H9 (cell line): ENCODE measurements around the gene DUOXA1. TPM values are rescaled to one million over a fixed set of nuclear protein-coding genes. Genes with fewer than 3 reads are reported as not detected.

Source experiments
- DNase-seq: peaks from one replicate; pipeline ENCODE4 v3.0.0-alpha.2; 2017
- H2AFZ ChIP-seq: one replicate; pipeline ENCODE4 v1.6.1; 2013; ENCODE audit warnings: mild to moderate bottlenecking, low read length, control low read depth, moderate library complexity
- H2AK5ac ChIP-seq: 2 replicates; pipeline ENCODE4 v1.6.1; 2013; ENCODE audit warnings: low read length, control low read depth, mixed read lengths; ENCODE audit not compliant: insufficient read length
- H2BK120ac ChIP-seq: one replicate; pipeline ENCODE4 v1.6.1; 2013; ENCODE audit warnings: low read depth, mild to moderate bottlenecking, low read length, control low read depth, inconsistent platforms; ENCODE audit not compliant: poor library complexity, severe bottlenecking
- H2BK12ac ChIP-seq: 2 replicates; pipeline ENCODE4 v1.6.1; 2013; ENCODE audit warnings: low read length, control low read depth, mixed read lengths, low read depth; ENCODE audit not compliant: insufficient read length
- H2BK15ac ChIP-seq: 2 replicates; pipeline ENCODE4 v1.6.1; 2013; ENCODE audit warnings: low read depth, low read length, control low read depth
- H2BK20ac ChIP-seq: one replicate; pipeline ENCODE4 v1.6.1; 2013; ENCODE audit warnings: low read depth, mild to moderate bottlenecking, low read length, control low read depth, inconsistent platforms; ENCODE audit not compliant: poor library complexity, severe bottlenecking
- H2BK5ac ChIP-seq: 2 replicates; pipeline ENCODE4 v1.6.1; 2013; ENCODE audit warnings: low read length, control low read depth, mixed read lengths; ENCODE audit not compliant: insufficient read length
- H3K14ac ChIP-seq: 2 replicates; pipeline ENCODE4 v1.6.1; 2013; ENCODE audit warnings: low read length, control low read depth; ENCODE audit not compliant: insufficient read depth
- H3K18ac ChIP-seq: 2 replicates; pipeline ENCODE4 v1.6.1; 2013; ENCODE audit warnings: low read depth, mild to moderate bottlenecking, mixed read lengths, low read length, control low read depth; ENCODE audit not compliant: insufficient read length
- H3K23ac ChIP-seq: 2 replicates; pipeline ENCODE4 v1.6.1; 2013; ENCODE audit warnings: low read length, control low read depth, mixed read lengths, low read depth; ENCODE audit not compliant: insufficient read length
- H3K23me2 ChIP-seq: 2 replicates; pipeline ENCODE4 v1.6.1; 2013; ENCODE audit warnings: low read depth, mild to moderate bottlenecking, mixed read lengths, low read length, control low read depth; ENCODE audit not compliant: insufficient read length, poor library complexity, severe bottlenecking
- H3K27ac ChIP-seq: 2 replicates; pipeline ENCODE4 v1.5.1; 2013; ENCODE audit warnings: low read length, control low read depth, mixed read lengths, low read depth; ENCODE audit not compliant: insufficient read length
- H3K27me3 ChIP-seq: 2 replicates; pipeline ENCODE4 v1.6.1; 2013; ENCODE audit warnings: low read length, control low read depth, inconsistent platforms; ENCODE audit not compliant: insufficient read depth
- H3K4ac ChIP-seq: 2 replicates; pipeline ENCODE4 v1.6.1; 2013; ENCODE audit warnings: low read depth, mild to moderate bottlenecking, control low read depth, inconsistent platforms, low read length, moderate library complexity
- H3K4me1 ChIP-seq: 2 replicates; pipeline ENCODE4 v1.6.1; 2013; ENCODE audit warnings: low read length, control low read depth, inconsistent platforms; ENCODE audit not compliant: insufficient read depth
- H3K4me2 ChIP-seq: 2 replicates; pipeline ENCODE4 v1.6.1; 2013; ENCODE audit warnings: low read length, control low read depth, mixed read lengths; ENCODE audit not compliant: insufficient read length, insufficient read depth
- H3K56ac ChIP-seq: 2 replicates; pipeline ENCODE4 v1.6.1; 2013; ENCODE audit warnings: low read depth, mild to moderate bottlenecking, mixed read lengths, low read length, control low read depth; ENCODE audit not compliant: insufficient read length
- H3K79me1 ChIP-seq: 2 replicates; pipeline ENCODE4 v1.6.1; 2013; ENCODE audit warnings: low read depth, mild to moderate bottlenecking, moderate library complexity, low read length, control low read depth, inconsistent platforms; ENCODE audit not compliant: insufficient read depth, poor library complexity, severe bottlenecking
- H3K79me2 ChIP-seq: 2 replicates; pipeline ENCODE4 v1.6.1; 2013; ENCODE audit warnings: low read length, control low read depth, inconsistent platforms; ENCODE audit not compliant: insufficient read depth
- H3K9ac ChIP-seq: 2 replicates; pipeline ENCODE4 v1.6.1; 2013; ENCODE audit warnings: low read length, control low read depth, mixed read lengths; ENCODE audit not compliant: insufficient read length; ENCODE audit errors: extremely low read depth
- H3K9me3 ChIP-seq: one replicate; pipeline ENCODE4 v1.6.1; 2013; ENCODE audit warnings: low read depth, low read length, inconsistent platforms; ENCODE audit not compliant: control insufficient read depth
- H3T11ph ChIP-seq: one replicate; pipeline ENCODE4 v1.6.1; 2013; ENCODE audit warnings: mild to moderate bottlenecking, low read length, control low read depth, inconsistent platforms
- H4K20me1 ChIP-seq: one replicate; pipeline ENCODE4 v1.6.1; 2013; ENCODE audit not compliant: control insufficient read depth, insufficient read length, insufficient read depth
- H4K5ac ChIP-seq: 2 replicates; pipeline ENCODE4 v1.6.1; 2013; ENCODE audit warnings: low read depth, mild to moderate bottlenecking, mixed read lengths, low read length, control low read depth; ENCODE audit not compliant: insufficient read length
- H4K8ac ChIP-seq: replicated peaks from 2 replicates; pipeline ENCODE4 v1.6.1; 2013; ENCODE audit warnings: low read length, control low read depth, mixed read lengths, low read depth; ENCODE audit not compliant: insufficient read length
- H4K91ac ChIP-seq: 2 replicates; pipeline ENCODE4 v1.6.1; 2013; ENCODE audit warnings: low read depth, mild to moderate bottlenecking, moderate library complexity, mixed read lengths, low read length, control low read depth; ENCODE audit not compliant: insufficient read length
- H3K27ac Mint-ChIP-seq, 3 experiments: 2 replicates in 2 of 3; 3 replicates in 1 of 3; pipeline ENCODE4 v1.8.0; 2020 to 2021; ENCODE audit warnings: mixed read lengths in 3 of 3, mild to moderate bottlenecking in 1 of 3, moderate library complexity in 1 of 3
- H3K27me3 Mint-ChIP-seq: 2 replicates; pipeline ENCODE4 v1.8.0; 2021; ENCODE audit warnings: low read depth, mild to moderate bottlenecking, moderate library complexity, mixed read lengths
- H3K36me3 Mint-ChIP-seq, 3 experiments: 2 replicates in 2 of 3; 3 replicates in 1 of 3; pipeline ENCODE4 v1.8.0; 2020 to 2021; ENCODE audit warnings: low read depth in 3 of 3, mixed read lengths in 3 of 3; ENCODE audit not compliant: insufficient read depth in 1 of 3
- H3K4me1 Mint-ChIP-seq, 2 experiments: 2 replicates each; pipeline ENCODE4 v1.8.0; 2020; ENCODE audit warnings: mixed read lengths in 2 of 2
- H3K4me3 Mint-ChIP-seq, 2 experiments: 2 replicates in 1 of 2; 3 replicates in 1 of 2; pipeline ENCODE4 v1.8.0; 2020 to 2021; ENCODE audit warnings: mild to moderate bottlenecking in 2 of 2, mixed read lengths in 2 of 2, moderate library complexity in 1 of 2
- H3K9me3 Mint-ChIP-seq, 2 experiments: 2 replicates in 1 of 2; 3 replicates in 1 of 2; pipeline ENCODE4 v1.8.0; 2020; ENCODE audit warnings: mild to moderate bottlenecking in 2 of 2, mixed read lengths in 2 of 2, moderate library complexity in 1 of 2
- CTCF ChIP-seq: fragments of 200-600 bp; sonication (generic); conservative IDR thresholded peaks from 3 replicates; pipeline ENCODE4 v1.8.0; 2021; ENCODE audit warnings: antibody characterized with exemption, mild to moderate bottlenecking
- WGBS: extraction: QIAGEN DNeasy Blood & Tissue Kit; methylation state at CpG from one replicate; pipeline ENCODE4 v1.1.7; 2013; ENCODE audit warnings: missing lambda C conversion rate, low lambda C conversion rate, mixed read lengths; ENCODE audit not compliant: insufficient read length; ENCODE audit errors: extremely low coverage; 5-methylcytosine and 5-hydroxymethylcytosine counted together
- total RNA-seq: library from RNA; stranded (reverse); gene quantifications from 2 replicates; pipeline ENCODE4 v1.2.1, GENCODE V29; 2021

The DUOXA1 gene
- total RNA-seq, 1 experiment from 2014 or later: 1.2 TPM

DNA sequence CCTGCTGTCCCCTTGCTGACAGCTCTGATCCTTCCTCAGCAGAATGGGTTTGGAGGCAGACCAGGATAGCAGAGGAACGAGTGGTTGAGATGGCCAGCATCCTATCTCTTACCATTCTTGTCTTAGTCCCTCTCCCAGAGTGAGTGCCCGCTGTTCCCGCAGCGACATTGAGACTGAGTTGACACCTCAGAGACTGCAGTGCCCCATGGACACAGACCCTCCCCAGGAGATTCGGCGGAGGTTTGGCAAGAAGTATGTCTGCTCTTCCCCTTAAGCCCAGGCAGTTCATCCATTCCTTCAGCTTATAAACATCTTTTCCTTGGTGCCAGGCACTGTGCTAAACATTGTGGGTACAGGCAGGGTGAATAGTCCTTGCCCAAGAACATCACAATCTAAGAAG lies 21.3 kb upstream of the DUOXA1 start:
- Mint-ChIP-seq H3K27me3 (peaks cover 19% of the 10 kb centered on the region), H3K27ac (no peak overlapping the region), H3K36me3 (no peaks in the 10 kb centered on the region), H3K4me1 (peaks cover 5 to 7% of the 10 kb centered on the region in 2 experiments; a peak in 3 of 4 replicates), H3K4me3 (no peak overlapping the region), H3K9me3 (no peaks in the 10 kb centered on the region)
- DNase-seq: no peak
- H3K9me3 ChIP-seq: no peaks in the 10 kb centered on the region
- H3K4me2 ChIP-seq: no peak overlapping the region
- no peaks in the 10 kb centered on the region for H3K27me3 ChIP-seq
- H3T11ph ChIP-seq: no peak overlapping the region
- H3K56ac ChIP-seq: no peak overlapping the region
- no peak overlapping the region for H2BK120ac ChIP-seq
- H3K79me1 ChIP-seq: no peaks in the 10 kb centered on the region
- no peak overlapping the region for H2BK5ac ChIP-seq
- H2AK5ac ChIP-seq: no peak overlapping the region
- H3K23me2 ChIP-seq: no peaks in the 10 kb centered on the region
- no peak overlapping the region for H4K8ac ChIP-seq
- no CpG with 5 or more reads among the region's 6 CpGs for WGBS
- no peak for TF ChIP-seq CTCF
- no peak overlapping the region for H4K91ac ChIP-seq
- H3K18ac ChIP-seq: no peak overlapping the region
- H3K79me2 ChIP-seq: no peaks in the 10 kb centered on the region
- H3K23ac ChIP-seq: no peak overlapping the region
- H2AFZ ChIP-seq: no peak overlapping the region
- no peak overlapping the region for H3K4ac ChIP-seq
- no peak overlapping the region for H2BK12ac ChIP-seq
- no peak overlapping the region for H3K9ac ChIP-seq
- no peak overlapping the region for H4K5ac ChIP-seq
- no peak overlapping the region for H2BK15ac ChIP-seq
- no peaks in the 10 kb centered on the region for H4K20me1 ChIP-seq
- H3K14ac ChIP-seq: no peak overlapping the region
- no peak overlapping the region for H3K27ac ChIP-seq
- no peaks in the 10 kb centered on the region for H3K4me1 ChIP-seq
- no peak overlapping the region for H2BK20ac ChIP-seq
